DMS153 treated with DMSO at 0.1 percent for 48 hours (cell line): ENCODE results near the gene ATL2.
A peak's percentile ranks its signal among the peaks of the same experiment; 100 is the strongest.
"Not testable (repeated sequence)": the region's sequence is repeated elsewhere in the genome, so short reads cannot be mapped to it uniquely, and the experiment has no call there.

ENCODE experiments used
- DNase-seq: peaks from one replicate; lab custom pipeline; 2025; ENCODE audit not compliant: unreplicated experiment; lab: John Stamatoyannopoulos, UW

The ATL2 gene

GRCh38 chr2:38274286-38275276, 102.5 kb downstream of the ATL2 start:
- DNase-seq: peak; percentile 47

- no peak for DNase-seq
Observed at GRCh38 chr2:38271697-38272096, 105.4 kb downstream of the ATL2 start.

- DNase-seq: no peak
Observed at GRCh38 chr2:38269421-38269820, 107.7 kb downstream of the ATL2 start.

DNA sequence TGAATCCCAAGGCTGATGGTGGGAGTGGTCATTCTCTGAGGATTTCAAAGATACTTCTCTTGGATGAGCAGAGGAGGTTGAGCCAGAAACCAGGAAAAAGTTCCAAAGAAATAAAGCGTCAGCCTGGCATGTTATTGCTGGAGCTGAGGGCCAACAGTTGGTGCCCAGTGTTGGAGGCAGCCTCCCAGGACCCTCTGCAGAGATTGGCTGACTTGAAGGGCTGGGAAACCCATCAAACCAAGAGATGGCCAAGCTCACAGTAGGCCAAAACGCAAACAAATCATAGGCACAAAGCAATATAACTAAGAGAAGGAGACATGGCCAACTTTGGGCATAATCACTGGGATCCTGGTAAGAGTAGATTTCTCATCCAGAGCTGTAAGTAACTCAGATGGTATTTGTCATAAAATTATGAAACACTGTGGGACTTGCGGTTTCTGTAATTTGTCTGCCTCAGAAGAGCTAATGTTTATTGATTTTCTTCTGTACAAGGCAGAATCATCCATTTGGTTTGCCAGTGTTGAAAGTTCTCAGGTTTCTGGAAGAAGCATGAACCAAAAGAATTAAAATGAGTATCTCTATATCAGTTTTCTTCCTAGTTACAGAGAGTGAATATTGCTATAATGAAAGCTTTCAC, 108.3 kb downstream of the ATL2 start:
- no peak for DNase-seq

- no peak for DNase-seq
Observed at GRCh38 chr2:38268001-38268400, 109.1 kb downstream of the ATL2 start.

DNA sequence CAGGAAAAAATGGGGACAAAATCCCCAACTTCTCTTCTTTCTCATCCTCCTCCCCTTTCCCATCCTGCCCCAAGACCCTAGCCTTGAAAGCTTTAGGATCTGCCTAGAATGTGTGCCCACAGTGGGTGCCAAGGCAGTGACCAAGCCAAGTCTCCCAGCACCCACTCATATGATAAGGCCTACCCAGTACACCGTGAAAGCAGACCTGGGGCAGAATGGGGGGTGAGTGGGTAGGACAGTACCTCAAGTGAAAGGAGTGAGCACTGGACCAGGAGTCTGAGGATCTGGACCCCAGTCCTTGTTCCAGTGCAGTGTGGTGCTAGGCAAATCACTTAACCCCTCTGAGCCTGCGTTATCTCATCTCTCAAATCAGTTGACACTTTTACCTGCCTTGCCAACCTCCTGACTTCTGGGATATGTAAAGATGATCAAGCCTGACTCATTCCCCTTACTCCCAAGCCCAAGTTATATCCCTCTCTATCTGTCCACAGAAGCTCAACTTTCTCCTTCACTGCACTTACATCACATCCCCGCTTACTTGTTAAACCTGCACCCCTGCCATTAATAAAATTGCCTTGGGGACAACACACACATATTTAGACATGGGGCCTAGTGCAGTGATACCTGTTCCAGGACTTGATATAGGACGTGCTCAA, 109.7 kb downstream of the ATL2 start:
- no peak for DNase-seq

DNA sequence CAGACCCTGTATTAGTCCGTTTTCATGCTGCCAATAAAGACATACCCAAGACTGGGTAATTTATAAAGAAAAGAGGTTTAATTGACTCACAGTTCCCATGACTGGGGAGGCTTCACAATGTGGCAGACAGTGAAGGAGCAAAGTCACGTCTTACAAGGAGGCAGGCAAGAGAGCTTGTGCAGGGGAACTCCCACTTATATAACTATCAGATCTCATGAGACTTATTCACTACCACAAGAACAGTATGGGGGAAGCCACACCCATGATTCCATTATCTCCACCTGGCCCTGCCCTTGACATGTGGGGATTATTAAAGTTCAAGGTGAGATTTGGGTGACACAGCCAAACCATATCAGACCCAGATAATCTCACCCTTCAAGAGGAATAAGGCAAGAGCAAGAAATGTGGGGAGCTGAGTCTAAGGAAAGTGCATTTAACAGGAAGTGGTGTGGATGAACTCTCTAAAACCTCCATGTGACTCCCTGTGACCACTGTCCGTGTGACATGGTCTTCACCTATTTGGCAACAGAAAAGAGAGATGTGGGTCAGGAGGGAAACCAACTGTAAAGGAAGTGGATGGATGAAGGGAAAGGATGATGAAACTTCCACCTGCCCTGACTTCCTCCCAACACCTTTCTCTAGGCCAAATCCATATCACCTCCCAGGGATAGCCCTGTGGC, 110.6 kb downstream of the ATL2 start:
- DNase-seq: no peak

GRCh38 chr2:38265461-38265860, 111.6 kb downstream of the ATL2 start:
- no peak for DNase-seq

DNA sequence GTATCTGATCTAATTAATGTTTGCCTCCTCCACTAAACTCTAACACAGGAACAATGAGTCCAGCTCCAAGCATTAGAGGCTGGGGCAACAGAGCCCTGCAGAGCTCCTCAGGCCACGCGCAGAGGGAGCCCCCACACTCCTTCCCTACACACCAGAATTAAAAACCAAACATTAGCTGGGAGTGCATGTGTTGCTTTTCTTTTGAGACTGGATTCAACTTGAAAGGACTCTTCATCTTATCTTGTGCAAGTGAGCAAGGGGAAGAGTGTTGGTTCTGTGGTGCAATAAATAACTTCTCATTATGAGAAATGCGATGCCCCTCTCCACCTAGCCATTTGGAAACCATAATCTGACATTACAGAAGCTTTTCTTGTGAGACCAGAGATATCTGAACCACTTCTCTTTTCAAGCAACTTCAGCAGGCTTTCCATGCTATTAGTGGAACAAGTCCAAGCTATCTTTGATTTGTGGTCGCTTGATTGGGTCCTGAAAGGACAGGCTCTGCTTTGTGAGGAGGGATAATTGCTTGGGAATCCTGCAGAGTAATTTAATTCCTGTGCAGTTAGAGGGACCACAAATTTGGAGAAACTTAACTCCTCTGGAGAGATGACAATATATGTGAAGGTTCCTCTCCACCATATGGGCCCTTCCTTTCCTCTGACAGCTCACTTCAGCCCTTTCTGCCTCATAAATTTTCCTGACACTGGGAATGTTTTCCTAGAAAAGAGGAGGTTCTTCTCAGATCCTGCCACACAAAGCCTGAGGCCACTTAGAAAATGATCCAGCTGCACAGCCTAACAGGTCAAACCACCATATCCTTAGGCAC, 112.5 kb downstream of the ATL2 start:
- DNase-seq: no peak

DNA sequence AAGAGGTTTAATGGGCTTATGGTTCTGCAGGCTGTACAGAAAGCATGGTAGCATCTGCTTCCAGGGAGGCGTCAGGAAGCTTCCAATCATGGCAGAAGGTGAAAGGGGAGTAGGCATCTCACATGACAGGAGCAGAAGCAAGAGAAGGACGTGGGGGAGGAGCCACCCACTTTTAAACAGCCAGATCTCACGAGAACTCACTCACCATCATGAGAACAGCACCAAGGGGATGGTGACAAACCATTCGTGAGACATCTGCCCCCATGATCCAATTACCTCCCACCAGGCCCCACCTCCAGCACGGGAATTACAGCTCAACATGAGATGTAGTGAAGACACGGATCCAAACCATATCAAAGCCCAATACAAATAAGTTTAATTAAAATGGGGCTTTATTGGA, 113.8 kb downstream of the ATL2 start:
- no peak for DNase-seq

- no peak for DNase-seq
Observed at GRCh38 chr2:38262069-38262871, 114.8 kb downstream of the ATL2 start.

GRCh38 chr2:38261569-38262068, 115.5 kb downstream of the ATL2 start:
- DNase-seq: no peak

DNA sequence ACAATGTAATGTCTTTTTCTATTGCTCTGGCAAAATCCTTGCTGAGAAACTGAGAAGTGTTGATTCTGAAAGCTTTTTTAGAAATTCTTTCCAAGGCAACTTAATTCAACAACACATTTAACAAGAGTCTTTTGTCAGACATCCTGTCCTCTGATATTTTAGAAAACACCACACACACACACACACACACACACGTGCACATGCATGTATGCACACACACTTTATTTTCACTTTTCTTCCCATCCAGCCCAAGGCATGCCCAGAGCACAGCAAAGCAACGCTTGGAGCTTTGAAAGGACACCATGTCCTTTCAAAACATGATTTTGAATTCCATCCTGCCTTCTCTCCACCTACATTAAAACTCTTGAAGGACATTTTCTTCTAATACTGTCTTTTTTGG, 116.1 kb downstream of the ATL2 start:
- DNase-seq: no peak

DNA sequence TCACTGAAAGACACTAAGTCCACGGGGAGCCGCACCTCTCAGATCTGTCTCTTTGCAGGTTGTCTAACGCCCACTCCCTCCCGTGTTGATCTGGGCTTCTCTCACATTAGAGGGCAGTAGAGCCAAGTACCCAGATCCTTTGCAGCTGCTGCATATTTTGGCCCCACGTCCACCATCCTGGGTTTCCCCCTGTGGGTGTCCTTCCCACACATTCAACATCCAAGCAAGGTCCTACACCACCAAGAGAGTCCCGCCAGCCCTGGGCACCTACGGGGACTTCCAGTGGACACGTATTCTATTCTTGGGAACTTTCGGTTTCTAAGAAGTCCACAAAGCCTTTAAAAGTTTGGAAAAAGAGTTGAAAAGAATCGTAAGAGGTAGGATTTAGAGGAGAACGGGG, 116.6 kb downstream of the ATL2 start:
- no peak for DNase-seq

DNA sequence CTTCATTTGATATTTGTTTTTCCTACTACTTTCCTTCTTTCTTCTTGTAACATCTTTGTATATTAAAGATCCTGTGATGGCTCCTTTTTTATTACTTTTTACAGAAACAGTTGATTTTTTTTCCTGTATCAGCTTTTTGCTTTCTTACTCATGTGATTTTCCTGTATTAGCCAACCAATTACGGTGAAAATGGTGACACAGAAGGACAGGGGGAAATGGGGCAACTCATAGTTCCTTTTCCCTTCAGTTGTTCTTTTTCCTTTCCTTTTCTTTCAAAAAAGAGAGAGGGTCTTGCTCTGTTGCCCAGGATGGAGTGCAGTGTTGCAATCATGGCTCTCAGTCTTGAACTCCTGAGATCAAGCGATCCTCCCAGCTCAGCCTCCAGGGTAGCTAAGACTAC, 117.8 kb downstream of the ATL2 start:
- no peak for DNase-seq

GRCh38 chr2:38257680-38258079, 119.4 kb downstream of the ATL2 start:
- DNase-seq: not testable (repeated sequence)

GRCh38 chr2:38256610-38257009, 120.5 kb downstream of the ATL2 start:
- no peak for DNase-seq

GRCh38 chr2:38255211-38255610, 121.9 kb downstream of the ATL2 start:
- no peak for DNase-seq

- DNase-seq: no peak
Observed at GRCh38 chr2:38254796-38255195, 122.3 kb downstream of the ATL2 start.
